HG03108 (cell line): Measurements from ENCODE around the gene CEP104.
"Not testable (repeated sequence)": the region's sequence is repeated elsewhere in the genome, so short reads cannot be mapped to it uniquely, and the experiment has no call there.

Experiments used
- ATAC-seq: cut with Tn5 transposase; IDR thresholded peaks from one replicate; pipeline ENCODE4 v1.9.1; 2021; ENCODE audit warnings: moderate library complexity; ENCODE audit not compliant: unreplicated experiment

CEP104 gene

DNA sequence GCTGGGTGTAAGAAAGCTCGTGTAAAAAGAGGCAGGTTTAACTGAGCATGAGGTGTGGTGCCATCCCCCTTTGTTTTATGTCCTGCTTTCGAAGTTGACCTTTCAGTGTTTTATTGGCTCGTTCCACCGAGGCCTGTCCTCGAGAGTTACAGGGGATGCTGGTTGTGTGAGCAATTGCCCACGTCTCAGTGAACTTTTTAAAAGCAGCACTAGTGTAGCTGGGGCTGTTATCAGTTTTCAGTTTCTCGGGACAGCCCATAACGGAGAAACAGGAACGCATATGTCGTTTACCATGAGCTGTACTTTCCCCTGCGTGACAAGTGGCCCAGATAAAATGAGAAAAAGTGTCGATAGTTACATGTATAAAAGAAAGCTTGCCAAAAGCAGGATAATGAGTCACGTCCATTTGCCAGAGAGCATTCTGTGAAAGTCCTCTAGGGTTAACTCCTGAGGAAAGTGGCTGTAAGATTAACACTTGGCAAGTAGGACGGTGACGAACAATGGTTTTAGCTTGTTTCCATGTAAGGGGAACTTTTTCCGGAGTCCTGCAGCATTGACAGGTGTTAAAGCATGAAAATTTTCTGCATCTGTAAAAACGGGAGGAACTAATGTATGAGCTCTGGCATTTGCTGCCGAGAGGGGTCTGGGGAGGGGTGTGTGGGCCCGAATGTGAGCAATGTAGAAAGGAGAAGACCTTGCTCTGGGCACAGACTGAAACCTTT, 52.9 kb downstream of the CEP104 start:
- no peak for ATAC-seq

DNA sequence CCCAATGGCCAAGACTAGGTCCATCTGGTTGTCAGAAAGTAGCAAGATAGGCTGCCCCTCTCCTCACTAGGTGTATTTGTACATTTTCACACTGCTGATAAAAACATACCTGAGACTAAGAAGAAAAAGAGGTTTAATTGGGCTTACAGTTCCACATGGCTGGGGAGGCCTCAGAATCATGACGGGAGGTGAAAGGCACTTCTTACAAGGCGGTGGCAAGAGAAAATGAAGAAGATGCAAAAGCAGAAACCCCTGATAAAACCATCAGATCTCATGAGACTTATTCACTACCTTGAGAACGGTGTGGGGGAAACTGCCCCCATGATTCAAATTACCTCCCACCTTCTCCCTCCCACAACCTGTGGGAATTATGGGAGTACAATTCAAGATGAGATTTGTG, 56.2 kb downstream of the CEP104 start:
- not testable (repeated sequence) for ATAC-seq

DNA sequence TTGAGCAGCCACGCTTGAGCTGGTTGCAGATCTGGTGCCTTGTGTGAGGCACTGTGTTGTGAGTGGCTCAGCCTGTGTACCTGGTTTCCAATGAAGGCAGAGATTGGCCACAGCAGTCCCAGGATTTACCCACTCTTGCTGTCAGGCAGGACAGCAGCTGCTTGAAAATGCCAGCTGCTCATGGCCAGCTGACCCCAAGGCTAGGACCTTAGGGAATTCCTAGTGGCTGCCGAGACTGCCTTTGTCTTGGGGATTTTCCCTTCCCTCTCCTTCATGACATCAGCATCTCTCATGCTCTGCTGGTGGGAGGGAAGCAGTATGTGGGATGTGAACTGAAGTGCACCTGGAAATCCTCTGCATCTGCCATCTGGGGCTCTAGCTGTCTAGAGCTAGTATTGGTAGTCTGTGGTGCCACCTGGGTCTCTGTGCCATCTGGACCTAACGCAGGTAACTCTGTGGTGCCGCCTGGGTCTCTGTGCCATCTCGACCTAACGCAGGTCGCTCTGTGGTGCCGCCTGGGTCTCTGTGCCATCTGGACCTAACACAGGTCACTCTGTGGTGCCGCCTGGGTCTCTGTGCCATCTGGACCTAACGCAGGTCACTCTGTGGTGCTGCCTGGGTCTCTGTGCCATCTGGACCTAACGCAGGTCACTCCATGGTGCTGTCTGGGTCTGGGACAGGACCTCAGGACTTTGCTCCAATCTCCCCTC, 56.9 kb downstream of the CEP104 start:
- ATAC-seq = no peak

DNA sequence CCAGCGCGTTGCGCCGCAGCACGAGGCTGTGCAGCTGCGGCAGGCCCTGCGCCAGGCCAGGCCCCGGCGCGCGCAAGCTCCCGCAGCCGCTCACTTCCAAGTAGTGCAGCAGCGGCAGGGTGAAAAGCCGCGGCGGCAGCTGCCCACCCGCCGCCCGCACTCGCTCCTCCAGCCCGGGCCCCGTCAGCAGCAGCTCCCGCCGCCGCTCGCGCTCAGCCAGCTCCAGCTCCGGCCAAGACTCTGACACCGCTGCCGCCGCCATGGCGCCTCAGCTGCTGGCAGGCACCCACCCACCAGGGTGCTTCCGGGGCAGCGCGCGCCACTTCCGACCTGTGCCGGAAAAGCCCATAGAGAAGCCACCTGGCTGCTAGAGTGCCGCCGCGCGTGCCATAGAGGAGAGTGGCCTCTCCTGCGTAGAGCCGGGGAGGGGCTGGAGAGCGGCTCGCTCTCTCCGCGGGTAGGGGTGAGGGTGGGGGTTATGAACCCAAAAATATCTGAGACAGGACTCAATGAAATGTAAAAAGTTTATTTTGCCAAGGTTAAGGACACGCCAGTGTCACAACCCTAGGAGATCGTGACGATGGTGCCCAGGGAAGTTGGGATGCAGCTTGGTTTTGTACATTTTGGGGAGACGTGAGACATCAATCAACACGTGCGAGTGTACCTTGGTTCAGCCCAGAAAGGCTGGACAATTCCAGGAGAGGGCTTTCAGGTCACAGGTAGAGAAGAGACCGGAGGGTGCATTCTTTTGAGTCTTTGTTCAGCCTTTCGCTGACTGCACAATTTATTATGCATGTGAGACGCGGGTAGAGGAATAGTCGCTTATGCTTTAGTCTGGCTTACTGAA, 60.6 kb downstream of the CEP104 start, which contains the start of gene LRRC47:
Gene LRRC47 (minus strand): TSS at position 284 of the 847 bp plus-strand sequence. CDS start 22 bp downstream, at position 262.
- peak; percentile 97 for ATAC-seq

DNA sequence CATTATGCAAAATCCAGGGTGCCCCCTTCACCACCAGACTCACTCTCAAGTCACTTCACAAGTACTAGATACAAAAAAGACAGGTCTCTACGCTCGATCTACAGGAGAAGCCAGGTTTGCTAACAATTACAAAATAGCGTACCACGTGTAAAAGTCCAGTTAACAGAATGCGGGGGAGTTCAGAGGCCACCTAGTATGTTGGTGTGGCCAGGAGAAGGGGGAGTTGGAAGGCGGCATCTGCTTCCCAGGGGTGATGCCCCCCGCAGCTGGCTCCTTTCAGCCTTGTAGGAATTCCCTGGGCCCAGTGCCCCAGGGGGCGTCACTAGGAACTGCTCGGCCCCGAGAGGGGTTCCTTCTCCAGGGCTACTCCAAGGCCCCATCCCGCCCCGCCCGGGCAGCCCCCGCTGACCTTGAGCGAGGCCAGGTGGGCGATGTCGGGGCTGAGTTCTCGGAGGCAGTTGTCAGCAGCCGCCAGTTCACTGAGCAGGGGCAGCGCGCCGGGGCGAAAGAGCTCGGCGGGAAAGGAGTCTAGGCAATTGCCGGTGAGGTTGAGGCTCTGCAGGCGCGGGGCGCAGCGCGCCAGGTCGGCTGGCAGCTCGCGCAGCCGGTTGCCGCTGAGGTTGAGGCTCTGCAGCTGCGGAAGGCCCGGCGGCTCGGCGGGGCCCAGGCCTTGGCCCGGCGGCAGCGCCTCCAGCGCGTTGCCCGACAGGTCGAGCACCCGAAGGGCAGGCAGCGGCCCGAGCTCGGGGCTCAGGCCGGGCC, 61.4 kb downstream of the CEP104 start:
- peak; percentile 23 for ATAC-seq

DNA sequence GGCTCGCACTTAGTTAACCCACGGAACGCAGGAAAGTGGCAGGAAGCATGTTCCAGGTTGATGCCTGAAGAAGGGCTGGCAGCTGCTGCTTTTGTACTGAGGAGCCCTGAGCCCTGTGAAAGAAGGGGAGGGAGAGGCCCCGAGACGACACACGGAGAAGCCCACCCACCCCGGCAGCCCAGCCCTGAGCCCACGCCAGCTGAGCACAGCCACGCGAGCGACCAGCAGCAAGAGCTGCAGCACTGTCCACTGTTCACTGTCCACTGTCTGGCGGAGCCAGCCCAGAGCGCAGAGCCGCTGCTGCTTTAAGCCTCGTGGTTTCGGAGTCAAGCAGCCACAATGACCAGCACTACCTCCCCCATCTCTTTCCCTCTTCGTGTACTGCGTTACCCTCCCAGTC, 66.1 kb downstream of the CEP104 start:
- no peak for ATAC-seq

DNA sequence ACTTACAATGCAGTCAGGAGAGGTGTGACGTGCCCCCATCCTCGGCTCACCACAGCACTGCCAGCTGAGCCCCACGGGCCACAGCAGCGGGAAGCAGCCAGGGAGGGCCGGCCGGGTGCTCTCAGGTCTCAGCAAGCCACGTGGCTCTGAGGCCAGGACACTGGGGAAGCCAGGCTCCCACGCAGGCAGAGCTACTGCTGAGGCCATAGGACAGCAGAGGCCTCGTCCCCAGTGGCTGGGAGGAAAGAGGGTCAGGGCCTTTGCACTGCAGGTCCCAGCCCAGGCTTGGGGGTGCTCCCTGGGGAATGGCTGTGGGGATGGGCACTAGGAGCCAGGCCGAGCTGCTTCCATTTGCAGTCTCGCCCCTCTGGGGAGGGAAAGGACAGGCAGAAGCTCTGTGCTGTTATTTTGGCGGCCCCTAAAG, 66.5 kb downstream of the CEP104 start:
- no peak for ATAC-seq

DNA sequence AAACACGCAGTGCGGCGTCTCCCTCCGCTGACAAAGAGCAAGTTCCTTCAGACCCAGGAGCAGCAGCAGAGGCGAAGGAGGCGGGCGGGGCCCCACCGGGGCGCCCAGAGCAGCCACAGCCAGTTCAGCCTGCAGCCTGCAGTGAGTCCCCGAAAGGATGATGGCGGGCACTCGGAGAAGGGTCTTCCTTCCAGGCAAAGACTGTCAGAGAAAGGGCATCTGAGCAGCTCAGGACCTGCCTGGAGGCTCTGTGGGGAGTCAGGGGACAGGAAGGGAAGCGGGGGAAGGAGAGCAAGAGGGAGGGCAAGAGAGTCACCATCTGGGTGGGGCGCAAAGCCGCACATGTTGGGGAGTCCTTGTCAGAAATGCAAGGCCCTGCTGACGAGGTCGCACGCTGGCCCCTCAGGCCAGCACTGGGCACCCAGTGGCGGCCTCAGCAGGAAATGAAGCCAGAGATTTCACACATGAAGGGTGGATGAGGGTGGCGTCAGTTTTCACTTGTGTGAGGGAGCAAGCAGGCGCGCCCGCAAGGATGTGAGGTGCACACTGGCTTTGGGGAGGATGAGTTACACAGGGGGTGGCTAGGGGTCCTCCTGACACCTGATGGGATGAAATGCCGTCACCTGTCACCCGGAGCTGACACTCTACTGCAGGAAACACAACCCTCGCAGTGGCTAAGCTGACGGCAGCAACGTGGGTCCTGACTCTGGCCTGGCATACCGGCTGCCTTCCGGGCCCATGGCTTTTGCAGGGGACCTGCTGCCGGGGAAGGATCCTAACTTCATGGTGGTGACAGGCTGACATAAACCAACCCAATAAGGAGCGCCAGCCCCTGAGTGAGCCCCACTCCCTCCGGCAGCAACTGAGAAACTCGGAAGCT, 67.3 kb downstream of the CEP104 start:
- no peak for ATAC-seq

DNA sequence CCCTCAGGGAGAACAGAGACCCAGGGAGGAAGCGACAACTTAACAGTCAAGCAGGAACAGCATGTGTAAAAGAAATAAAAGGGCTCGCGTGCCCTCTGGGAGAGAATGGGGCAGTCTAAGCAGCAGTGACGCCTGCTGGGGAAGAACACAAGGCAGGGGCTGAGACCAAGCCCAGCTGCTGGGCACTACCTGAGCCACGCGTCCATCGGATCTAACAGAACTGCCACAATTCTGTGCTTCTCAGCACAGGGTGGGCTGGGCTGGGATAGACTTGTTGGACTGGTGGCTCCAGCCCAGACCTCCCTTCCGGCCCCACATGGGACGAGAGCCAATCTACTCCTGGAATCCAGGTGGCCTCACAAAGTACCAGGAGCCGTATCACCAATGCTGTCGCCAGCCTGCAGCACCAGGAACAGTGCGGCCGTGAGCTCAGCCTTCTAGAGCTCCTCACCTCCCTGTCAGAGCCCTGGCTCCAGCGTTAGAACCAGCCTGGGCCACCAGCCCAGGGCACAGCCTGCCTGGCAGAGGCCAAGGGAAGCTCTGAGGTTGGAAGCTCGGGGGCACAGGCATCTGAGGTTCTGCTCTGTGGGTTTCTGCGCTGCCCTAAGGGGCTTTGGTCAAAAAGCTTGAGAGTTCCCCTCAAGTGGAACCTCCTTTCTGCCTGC, 68.1 kb downstream of the CEP104 start:
- ATAC-seq = no peak

DNA sequence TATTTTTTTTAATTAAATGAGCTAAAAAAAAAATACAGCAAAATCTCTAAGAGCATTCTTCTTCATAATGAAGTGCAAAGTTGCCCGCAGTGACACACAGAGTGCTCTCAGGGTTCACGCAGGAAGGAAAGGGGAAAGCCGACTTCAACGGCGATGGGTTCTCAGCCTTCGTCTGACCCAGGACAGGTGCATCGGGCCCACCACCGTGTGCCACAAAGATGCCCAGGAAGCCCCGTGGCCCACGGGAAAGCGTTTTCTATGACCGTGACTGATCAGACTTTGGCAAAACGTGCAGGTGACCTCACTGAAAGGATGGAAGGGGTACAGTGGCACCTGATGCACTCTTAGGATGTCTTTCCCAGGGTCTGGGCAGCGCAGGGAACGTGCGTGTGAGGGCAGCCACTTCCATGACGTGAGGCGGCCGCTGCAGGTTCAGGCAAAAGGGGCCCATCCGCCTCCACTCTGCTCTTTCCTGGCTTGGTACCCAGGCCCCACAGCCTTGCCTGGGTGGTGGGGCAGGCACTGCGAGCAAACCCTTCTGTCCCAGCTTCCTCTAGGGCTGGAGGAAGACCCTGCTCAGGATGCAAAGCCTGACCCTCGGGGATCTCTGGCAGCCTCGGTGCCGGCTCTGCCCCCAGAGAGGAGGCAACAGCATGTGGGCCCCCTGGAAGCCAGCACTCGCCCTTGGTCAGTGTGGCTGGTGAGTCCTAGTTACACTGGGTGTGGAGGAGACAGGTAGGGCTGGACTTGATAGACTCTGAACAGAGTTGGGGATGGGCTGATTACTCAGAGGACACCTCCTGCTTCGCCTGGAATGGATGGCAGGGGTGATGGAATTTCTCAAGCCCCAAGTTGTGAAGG, 69.0 kb downstream of the CEP104 start:
- ATAC-seq = no peak

DNA sequence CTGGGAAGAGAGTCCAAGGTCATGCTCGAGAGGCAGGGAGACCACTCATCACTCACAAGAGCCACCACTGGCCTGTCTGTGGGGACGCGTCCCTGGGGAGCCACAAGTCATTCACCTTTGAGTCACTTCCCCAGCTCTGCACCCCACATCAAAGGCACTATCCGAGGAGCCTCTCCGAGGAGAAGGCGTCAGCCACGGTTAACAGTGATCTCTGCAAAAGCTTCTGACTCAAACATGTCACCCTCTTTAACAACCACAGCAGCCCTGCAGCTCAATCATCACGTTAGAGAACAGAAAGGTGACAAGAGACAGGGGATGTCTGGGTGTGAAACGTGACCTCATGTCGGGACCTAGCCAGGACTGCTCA, 69.7 kb downstream of the CEP104 start:
- no peak for ATAC-seq

DNA sequence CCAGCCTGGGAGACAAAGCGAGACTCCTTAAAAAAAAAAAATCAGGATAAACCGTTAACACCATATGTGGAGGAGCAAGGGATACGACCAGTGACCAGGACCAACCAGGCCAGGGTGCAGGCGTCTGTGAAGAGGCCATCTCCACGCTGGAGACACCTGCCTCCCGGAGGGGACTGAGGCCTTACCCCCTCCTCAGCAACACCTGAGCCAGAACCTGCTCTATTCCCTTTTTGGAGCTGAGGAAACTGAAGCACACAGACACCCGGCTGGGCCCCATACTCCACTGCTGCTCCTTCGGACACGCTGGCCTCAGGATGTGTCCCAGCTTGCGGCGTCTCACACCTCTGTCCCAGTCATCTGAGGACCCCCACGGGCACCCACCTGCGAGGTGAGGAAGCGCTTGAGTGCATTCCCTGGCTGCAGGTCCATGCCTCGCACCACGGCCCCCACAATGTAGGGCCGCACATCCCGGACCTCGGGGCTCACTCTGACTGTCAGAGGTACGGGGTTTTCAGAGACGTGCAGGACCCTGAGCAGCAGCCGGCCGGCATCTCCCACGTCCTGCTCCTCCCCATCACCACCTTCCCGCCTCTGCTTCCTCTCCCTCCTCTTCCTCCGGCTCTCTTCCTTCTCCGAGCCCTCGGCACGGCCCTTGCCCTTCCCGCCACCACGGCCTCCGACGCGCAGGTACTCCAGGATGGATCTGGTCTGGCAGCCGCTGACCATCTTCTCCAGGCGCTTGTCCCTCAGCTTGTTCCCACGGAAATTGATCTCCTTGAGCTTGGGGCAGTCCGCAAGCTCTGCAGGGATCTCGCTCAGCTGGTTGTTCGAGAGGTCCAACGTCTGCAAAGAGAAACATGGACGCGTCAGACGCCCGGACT, 70.3 kb downstream of the CEP104 start:
- ATAC-seq = no peak

DNA sequence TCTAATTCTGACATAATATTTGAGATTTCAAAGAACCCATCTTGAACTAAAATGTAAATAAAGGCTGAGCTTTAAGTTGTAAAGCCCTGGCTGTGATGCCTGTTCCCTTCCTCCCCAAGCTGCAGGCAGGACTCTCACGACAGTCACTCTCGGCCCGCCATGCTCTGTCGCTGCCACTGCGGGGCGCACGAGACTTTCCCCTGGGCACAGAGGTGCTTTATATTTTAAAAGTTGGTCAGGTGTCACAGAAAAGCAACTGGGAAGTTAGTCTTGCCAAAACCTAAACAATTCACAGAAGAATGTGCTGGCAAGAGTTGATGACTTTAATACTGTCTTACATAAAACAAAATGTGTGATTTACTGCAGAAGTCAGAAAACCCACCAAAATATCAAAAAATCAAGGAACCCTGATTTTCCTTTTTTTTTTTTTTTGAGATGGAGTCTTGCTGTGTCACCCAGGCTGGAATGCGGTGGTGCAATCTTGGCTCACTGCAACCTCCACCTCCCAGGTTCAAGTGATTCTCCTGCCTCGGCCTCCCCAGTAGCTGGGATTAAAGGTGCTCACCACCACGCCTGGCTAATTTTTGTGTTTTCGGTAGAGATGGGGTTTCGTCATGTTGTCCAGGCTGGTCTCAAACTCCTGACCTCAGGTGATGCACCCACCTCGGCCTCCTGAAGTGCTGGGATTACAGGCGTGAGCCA, 71.4 kb downstream of the CEP104 start:
- ATAC-seq = no peak

DNA sequence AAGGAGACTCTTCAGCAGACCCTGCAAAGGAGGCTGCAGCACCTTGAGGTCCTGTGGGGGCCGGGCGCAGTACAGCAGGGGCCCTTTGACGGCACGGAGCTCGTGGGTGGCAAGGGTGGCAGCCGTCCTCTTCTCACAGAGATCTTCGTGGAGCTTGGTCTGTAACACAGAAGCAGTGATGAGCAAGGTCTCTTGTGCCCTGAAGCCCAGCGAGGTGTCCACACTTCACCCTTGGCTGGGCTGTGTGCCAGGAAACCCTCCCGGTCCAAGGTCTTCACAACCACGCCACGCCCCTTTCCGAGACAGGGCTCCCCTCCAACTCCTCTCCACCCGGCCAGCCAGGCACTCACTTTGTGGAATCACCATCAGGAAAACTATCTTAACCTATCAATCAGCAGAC, 72.0 kb downstream of the CEP104 start:
- no peak for ATAC-seq

DNA sequence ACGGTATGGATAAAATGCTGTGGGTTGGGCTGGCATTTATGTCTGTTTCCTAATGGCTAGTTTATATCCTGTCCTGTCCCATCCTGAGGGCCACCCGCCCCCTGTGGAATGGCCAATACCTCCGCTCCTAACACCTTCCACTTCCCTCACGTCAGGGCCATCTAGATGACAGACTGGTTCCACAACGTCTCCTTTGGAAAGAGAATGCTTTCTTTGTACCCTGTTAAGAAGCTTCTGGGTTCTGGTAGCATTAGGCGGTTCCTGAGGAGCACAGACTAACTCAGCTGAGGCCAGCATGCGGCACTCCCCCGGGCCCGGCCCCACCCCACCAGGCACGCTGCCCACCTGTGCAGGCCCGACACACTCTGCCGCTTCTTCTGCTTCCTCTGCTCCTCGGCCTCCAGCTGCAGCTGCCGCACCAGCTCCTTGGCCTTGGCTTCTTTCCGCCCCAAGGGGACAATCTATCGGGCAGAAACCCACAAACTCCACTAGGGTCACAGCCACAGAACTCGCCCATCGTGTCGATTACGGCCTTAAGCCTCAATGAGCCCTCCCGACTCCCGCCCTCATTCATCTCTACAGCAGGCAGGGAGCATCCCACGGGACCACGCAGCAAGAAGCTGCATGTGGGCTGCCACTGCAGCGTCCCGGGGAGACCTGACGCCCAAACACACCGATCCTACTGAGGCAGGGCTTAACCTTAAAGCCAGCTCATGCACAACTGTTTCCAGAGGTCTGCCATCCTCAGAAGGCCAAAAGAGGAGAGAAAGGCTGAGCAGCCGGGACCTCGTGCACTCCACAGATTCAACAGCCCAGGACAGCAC, 73.1 kb downstream of the CEP104 start:
- ATAC-seq = no peak

DNA sequence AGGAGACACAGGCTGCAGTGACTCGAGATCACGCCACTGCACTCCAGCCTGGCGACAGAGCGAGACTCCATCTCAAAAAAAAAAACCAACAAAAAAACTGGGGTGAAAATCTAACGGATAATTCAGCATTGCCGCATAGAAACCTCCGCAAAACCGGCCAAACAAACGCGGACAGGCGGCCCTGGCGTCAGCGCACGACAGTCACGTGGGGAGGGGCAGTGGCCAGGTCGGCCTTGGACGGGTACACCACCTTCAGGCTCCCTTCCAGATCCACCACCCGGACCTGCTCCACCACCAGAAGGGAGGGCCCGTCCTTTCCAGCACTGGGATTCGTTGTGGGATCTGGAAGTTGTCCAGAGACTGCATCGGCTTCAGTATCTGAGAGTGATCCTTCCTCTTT, 76.1 kb downstream of the CEP104 start:
- no peak for ATAC-seq
